GM18502 (cell line): ENCODE data around the gene ITK.
"Not testable (repeated sequence)": the region's sequence is repeated elsewhere in the genome, so short reads cannot be mapped to it uniquely, and the experiment has no call there.

Experiments
- ATAC-seq: cut with Tn5 transposase; IDR thresholded peaks from one replicate; pipeline ENCODE4 v1.9.1; 2021; ENCODE audit warnings: mild to moderate bottlenecking; ENCODE audit not compliant: unreplicated experiment, poor library complexity

Gene ITK

GRCh38 chr5:157166214-157167213 is 14.1 kb upstream of the ITK start, which contains the start of gene GARIN3:
Gene GARIN3 (minus strand): TSS chr5:157166264. CDS start chr5:157166168, 96 bp downstream.
- no peak for ATAC-seq

GRCh38 chr5:157167214-157167621 is 13.4 kb upstream of the ITK start:
- no peak for ATAC-seq

- no peak for ATAC-seq
Measured at GRCh38 chr5:157168286-157168685, 12.4 kb upstream of the ITK start.

- ATAC-seq: peak; percentile 99
Measured at GRCh38 chr5:157172403-157172802, 8.2 kb upstream of the ITK start.

GRCh38 chr5:157175071-157175612 is 5.5 kb upstream of the ITK start:
- ATAC-seq: no peak

GRCh38 chr5:157177953-157178352 is 2.7 kb upstream of the ITK start:
- no peak for ATAC-seq

GRCh38 chr5:157178966-157179365 is 1.7 kb upstream of the ITK start:
- no peak for ATAC-seq

GRCh38 chr5:157182143-157182757 is 1.6 kb downstream of the ITK start:
- no peak for ATAC-seq

GRCh38 chr5:157184117-157184670 is 3.6 kb downstream of the ITK start:
- no peak for ATAC-seq

- not testable (repeated sequence) for ATAC-seq
Measured at GRCh38 chr5:157185122-157185521, 4.5 kb downstream of the ITK start.

GRCh38 chr5:157186309-157187045 is 5.8 kb downstream of the ITK start:
- ATAC-seq: no peak

- no peak for ATAC-seq
Measured at GRCh38 chr5:157187046-157187754, 6.6 kb downstream of the ITK start.

- no peak for ATAC-seq
Measured at GRCh38 chr5:157188270-157188669, 7.6 kb downstream of the ITK start.

GRCh38 chr5:157189223-157189622 is 8.6 kb downstream of the ITK start:
- peak; percentile 78 for ATAC-seq

GRCh38 chr5:157193699-157194424 is 13.2 kb downstream of the ITK start:
- no peak for ATAC-seq

- no peak for ATAC-seq
Measured at GRCh38 chr5:157196045-157196444, 15.4 kb downstream of the ITK start.

GRCh38 chr5:157197086-157197485 is 16.4 kb downstream of the ITK start:
- no peak for ATAC-seq

GRCh38 chr5:157198277-157198986 is 17.8 kb downstream of the ITK start:
- ATAC-seq: no peak
